Measurements from ENCODE around the gene TACR1.
"Not testable (repeated sequence)": the region's sequence is repeated elsewhere in the genome, so short reads cannot be mapped to it uniquely, and the experiment has no call there.

The TACR1 gene

GRCh38 chr2:75174519-75174918 is 24.8 kb downstream of the TACR1 start:
- no peaks in the 10 kb centered on the region for H3K36me3 ChIP-seq
- no peak for DNase-seq
- TF ChIP-seq, protein P1, sequence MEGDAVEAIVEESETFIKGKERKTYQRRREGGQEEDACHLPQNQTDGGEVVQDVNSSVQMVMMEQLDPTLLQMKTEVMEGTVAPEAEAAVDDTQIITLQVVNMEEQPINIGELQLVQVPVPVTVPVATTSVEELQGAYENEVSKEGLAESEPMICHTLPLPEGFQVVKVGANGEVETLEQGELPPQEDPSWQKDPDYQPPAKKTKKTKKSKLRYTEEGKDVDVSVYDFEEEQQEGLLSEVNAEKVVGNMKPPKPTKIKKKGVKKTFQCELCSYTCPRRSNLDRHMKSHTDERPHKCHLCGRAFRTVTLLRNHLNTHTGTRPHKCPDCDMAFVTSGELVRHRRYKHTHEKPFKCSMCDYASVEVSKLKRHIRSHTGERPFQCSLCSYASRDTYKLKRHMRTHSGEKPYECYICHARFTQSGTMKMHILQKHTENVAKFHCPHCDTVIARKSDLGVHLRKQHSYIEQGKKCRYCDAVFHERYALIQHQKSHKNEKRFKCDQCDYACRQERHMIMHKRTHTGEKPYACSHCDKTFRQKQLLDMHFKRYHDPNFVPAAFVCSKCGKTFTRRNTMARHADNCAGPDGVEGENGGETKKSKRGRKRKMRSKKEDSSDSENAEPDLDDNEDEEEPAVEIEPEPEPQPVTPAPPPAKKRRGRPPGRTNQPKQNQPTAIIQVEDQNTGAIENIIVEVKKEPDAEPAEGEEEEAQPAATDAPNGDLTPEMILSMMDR (IDR thresholded peaks at IDR 0.05; ENCODE audit: low read depth, low read length): no peak
- no peak overlapping the region for H3K4me3 ChIP-seq (ENCODE audit: low read depth, low read length)
- no peaks in the 10 kb centered on the region for H3K9me3 ChIP-seq
- H3K27me3 ChIP-seq: no peaks in the 10 kb centered on the region
- H3K4me1 ChIP-seq: no peaks in the 10 kb centered on the region

DNA sequence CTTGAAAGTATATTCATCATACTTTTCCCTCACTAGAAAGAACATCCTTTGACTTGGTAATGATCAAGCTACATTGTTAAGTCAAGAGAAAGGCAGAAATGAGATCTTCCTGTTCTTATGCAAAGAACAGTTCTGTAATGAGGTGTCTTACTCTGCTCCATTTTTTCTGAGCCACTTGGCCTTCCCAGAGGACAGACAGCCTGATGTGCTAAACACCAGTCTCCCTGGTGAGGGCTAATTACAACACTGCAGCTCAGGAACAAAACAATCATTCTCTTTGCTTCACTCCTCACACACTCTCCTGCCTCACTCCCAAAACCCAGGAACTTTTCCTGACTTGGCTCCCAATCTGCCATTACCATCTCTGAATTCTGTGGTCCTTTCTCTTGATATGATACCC is 25.6 kb downstream of the TACR1 start:
- H3K4me3 ChIP-seq (ENCODE audit: low read depth, low read length): no peak overlapping the region
- no peaks in the 10 kb centered on the region for H3K4me1 ChIP-seq
- DNase-seq: no peak
- no peaks in the 10 kb centered on the region for H3K36me3 ChIP-seq
- H3K27me3 ChIP-seq: no peaks in the 10 kb centered on the region
- H3K9me3 ChIP-seq: no peaks in the 10 kb centered on the region
- TF ChIP-seq, protein P1 (IDR thresholded peaks at IDR 0.05; ENCODE audit: low read depth, low read length): no peak

GRCh38 chr2:75171423-75171822 is 27.9 kb downstream of the TACR1 start:
- not testable (repeated sequence) for H3K36me3 ChIP-seq; H3K9me3 ChIP-seq; H3K4me1 ChIP-seq; DNase-seq; H3K27me3 ChIP-seq; H3K4me3 ChIP-seq (ENCODE audit: low read depth, low read length)

DNA sequence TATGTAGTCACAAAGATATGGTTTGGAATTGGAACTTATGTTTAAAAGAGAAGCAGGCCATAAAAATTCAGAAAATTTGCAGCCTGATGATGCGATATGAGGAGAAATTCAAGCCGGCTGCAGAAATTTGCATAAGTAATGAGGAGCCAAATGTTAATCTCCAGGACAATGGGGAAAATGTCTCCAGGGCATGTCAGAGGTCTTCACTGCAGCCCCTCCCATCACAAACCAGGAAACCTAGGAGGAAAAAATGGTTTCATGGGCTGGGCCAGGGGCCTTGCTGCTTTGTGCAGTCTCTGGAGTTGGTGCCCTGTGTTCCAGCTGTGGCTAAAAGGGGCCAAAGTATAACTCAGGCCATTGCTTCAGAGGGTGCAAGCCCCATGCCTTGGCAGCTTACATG is 28.4 kb downstream of the TACR1 start:
- Histone ChIP-seq H3K27me3 (no peaks in the 10 kb centered on the region), H3K36me3 (no peaks in the 10 kb centered on the region), H3K4me3 (ENCODE audit: low read depth, low read length) (no peak overlapping the region), H3K4me1 (no peaks in the 10 kb centered on the region), H3K9me3 (no peaks in the 10 kb centered on the region)
- TF ChIP-seq, protein P1 (IDR thresholded peaks at IDR 0.05; ENCODE audit: low read depth, low read length): no peak
- no peak for DNase-seq

- Histone ChIP-seq H3K36me3 (no peaks in the 10 kb centered on the region), H3K4me3 (ENCODE audit: low read depth, low read length) (no peak overlapping the region), H3K9me3 (no peaks in the 10 kb centered on the region), H3K4me1 (no peaks in the 10 kb centered on the region), H3K27me3 (no peaks in the 10 kb centered on the region)
- TF ChIP-seq, protein P1 (IDR thresholded peaks at IDR 0.05; ENCODE audit: low read depth, low read length): no peak
- no peak for DNase-seq
Measured at GRCh38 chr2:75168186-75168585, 31.1 kb downstream of the TACR1 start.

DNA sequence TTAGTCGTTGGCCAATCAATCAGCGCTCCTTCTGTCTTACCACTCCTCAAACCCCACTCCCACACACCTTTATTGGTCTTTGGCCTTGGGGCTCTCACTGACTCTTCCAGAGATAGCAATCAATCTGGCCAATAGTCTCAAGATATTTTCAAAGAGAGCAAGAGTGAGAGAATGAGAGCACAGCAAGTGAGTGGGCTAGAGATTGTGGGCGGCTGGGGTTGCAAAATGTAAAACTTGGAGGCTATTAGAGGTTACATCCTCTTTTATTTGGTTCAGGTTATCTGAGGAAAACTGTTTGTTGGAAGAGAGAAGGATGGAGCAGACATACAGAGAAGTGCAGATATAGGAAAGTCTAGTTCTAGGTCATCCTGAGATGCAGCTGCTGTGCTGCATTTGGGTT is 32.8 kb downstream of the TACR1 start:
- no peaks in the 10 kb centered on the region for H3K36me3 ChIP-seq
- no peaks in the 10 kb centered on the region for H3K9me3 ChIP-seq
- DNase-seq: no peak
- H3K4me3 ChIP-seq (ENCODE audit: low read depth, low read length): no peak overlapping the region
- no peaks in the 10 kb centered on the region for H3K4me1 ChIP-seq
- TF ChIP-seq, protein P1 (IDR thresholded peaks at IDR 0.05; ENCODE audit: low read depth, low read length): no peak
- H3K27me3 ChIP-seq: no peaks in the 10 kb centered on the region

- no peaks in the 10 kb centered on the region for H3K36me3 ChIP-seq
- TF ChIP-seq, protein P1 (IDR thresholded peaks at IDR 0.05; ENCODE audit: low read depth, low read length): no peak
- no peak for DNase-seq
Measured at GRCh38 chr2:75162897-75163296, 36.4 kb downstream of the TACR1 start.

More at GRCh38 chr2:75162897-75163296, 36.4 kb downstream of the TACR1 start:
- Histone ChIP-seq H3K4me1 (no peaks in the 10 kb centered on the region), H3K9me3 (no peaks in the 10 kb centered on the region), H3K4me3 (ENCODE audit: low read depth, low read length) (no peak overlapping the region), H3K27me3 (no peaks in the 10 kb centered on the region)
